ENCODE results near the gene RARB.

- TF ChIP-seq CTCF (conservative IDR thresholded peaks at IDR 0.05 in 1 of 2, IDR thresholded peaks at IDR 0.05 in 1 of 2; ENCODE audit: low read depth in 1 of 2, low read length in 2 of 2): no peak
- TF ChIP-seq EZH2 (IDR thresholded peaks at IDR 0.05; ENCODE audit: low read length, missing control alignments): no peak
These were observed 43.6 kb upstream of the RARB start for GRCh38 chr3:25384471-25384870.

Data from fibroblast of lung (primary cell).